Endodermal cell (in vitro differentiated cells): ENCODE measurements around the gene EPB41. TPM values are rescaled to one million over a fixed set of nuclear protein-coding genes. Genes with fewer than 3 reads are reported as not detected.
"Not testable (repeated sequence)": the region's sequence is repeated elsewhere in the genome, so short reads cannot be mapped to it uniquely, and the experiment has no call there.

ENCODE experiments used
- DNase-seq: peaks from one replicate; pipeline ENCODE4 v3.0.0-alpha.2; 2017
- H3K27ac ChIP-seq: 2 replicates; pipeline ENCODE4 v1.5.1; 2013; ENCODE audit warnings: mild to moderate bottlenecking, low read depth, low read length, moderate library complexity
- H3K27me3 ChIP-seq: 2 replicates; pipeline ENCODE4 v1.6.1; 2013; ENCODE audit warnings: mild to moderate bottlenecking, low read length, moderate library complexity; ENCODE audit not compliant: insufficient read depth, control insufficient read depth, poor library complexity, severe bottlenecking
- H3K36me3 ChIP-seq: 2 replicates; pipeline ENCODE4 v1.7.0; 2013; ENCODE audit warnings: mild to moderate bottlenecking, low read length, moderate library complexity; ENCODE audit not compliant: control insufficient read depth, insufficient read depth
- H3K4me1 ChIP-seq: one replicate; pipeline ENCODE4 v1.7.0; 2013; ENCODE audit warnings: low read length; ENCODE audit not compliant: control insufficient read depth, insufficient read depth
- H3K4me3 ChIP-seq: 2 replicates; pipeline ENCODE4 v1.5.1; 2013; ENCODE audit warnings: mild to moderate bottlenecking, low read length, moderate library complexity
- H3K9ac ChIP-seq: 2 replicates; pipeline ENCODE4 v1.6.1; 2013; ENCODE audit warnings: mild to moderate bottlenecking, low read length, moderate library complexity; ENCODE audit not compliant: poor library complexity, severe bottlenecking; ENCODE audit errors: extremely low read depth
- H3K9me3 ChIP-seq: 2 replicates; pipeline ENCODE4 v1.6.1; 2013; ENCODE audit warnings: mild to moderate bottlenecking, low read length, moderate library complexity; ENCODE audit not compliant: control insufficient read depth
- H3K27ac Mint-ChIP-seq: 2 replicates; pipeline ENCODE4 v1.8.0; 2020; ENCODE audit warnings: mixed read lengths
- H3K27me3 Mint-ChIP-seq: 2 replicates; pipeline ENCODE4 v1.8.0; 2021; ENCODE audit warnings: mild to moderate bottlenecking, mixed read lengths; ENCODE audit not compliant: insufficient read depth
- H3K36me3 Mint-ChIP-seq: 2 replicates; pipeline ENCODE4 v1.8.0; 2020; ENCODE audit warnings: low read depth, mixed read lengths
- H3K4me1 Mint-ChIP-seq: 2 replicates; pipeline ENCODE4 v1.8.0; 2020; ENCODE audit warnings: mixed read lengths
- H3K4me3 Mint-ChIP-seq: 2 replicates; pipeline ENCODE4 v1.8.0; 2020; ENCODE audit warnings: mild to moderate bottlenecking, moderate library complexity, mixed read lengths
- H3K9me3 Mint-ChIP-seq: 2 replicates; pipeline ENCODE4 v1.8.0; 2020; ENCODE audit warnings: mild to moderate bottlenecking, mixed read lengths
- CTCF ChIP-seq: fragments of 200-600 bp; sonication (generic); conservative IDR thresholded peaks from 2 replicates; pipeline ENCODE4 v1.5.0; 2021; ENCODE audit warnings: antibody characterized with exemption, mild to moderate bottlenecking
- WGBS, 2 experiments: methylation state at CpG; one replicate each; pipeline versions ENCODE4 v1.1.5 to v1.1.7; 2013; ENCODE audit warnings: missing lambda C conversion rate in 2 of 2, mixed read lengths in 1 of 2; ENCODE audit not compliant: insufficient coverage in 1 of 2, insufficient read length in 1 of 2; 5-methylcytosine and 5-hydroxymethylcytosine counted together
- total RNA-seq, 2 donors: library from RNA; stranded (reverse); fragmentation: NEBNext Ultra II Directional in 1 of 2; extraction: Animal tissue kit (Norgen Biotek cat#: 25700) in 1 of 2; gene quantifications; 2 replicates in 1 of 2; 3 replicates in 1 of 2; pipeline ENCODE4 v1.2.1, GENCODE V29; 2021

Gene EPB41
- total RNA-seq, 2 donors from 2014 or later: 60.3 to 91.0 TPM

- H3K27me3 Mint-ChIP-seq: no peaks in the 10 kb centered on the region
- H3K27ac ChIP-seq: no peak overlapping the region
- no peak overlapping the region for H3K27ac Mint-ChIP-seq
- 83 to 95% methylated on average over 2 to 3 of the region's 3 CpGs for WGBS, 2 experiments
- H3K4me1 ChIP-seq: no peaks in the 10 kb centered on the region
- peaks cover 8% of the 10 kb centered on the region for H3K4me1 Mint-ChIP-seq
- H3K9ac ChIP-seq: no peak overlapping the region
- no peak overlapping the region for H3K4me3 Mint-ChIP-seq
- no peak for TF ChIP-seq CTCF
- no peak for DNase-seq
- H3K9me3 ChIP-seq: no peaks in the 10 kb centered on the region
- H3K27me3 ChIP-seq: no peaks in the 10 kb centered on the region
- no peaks in the 10 kb centered on the region for H3K36me3 ChIP-seq
- no peaks in the 10 kb centered on the region for H3K36me3 Mint-ChIP-seq
- no peaks in the 10 kb centered on the region for H3K9me3 Mint-ChIP-seq
- no peak overlapping the region for H3K4me3 ChIP-seq
Measured at GRCh38 chr1:28867850-28868249, 46.5 kb upstream of the EPB41 start.

GRCh38 chr1:28869952-28870351 lies 44.4 kb upstream of the EPB41 start:
- Mint-ChIP-seq H3K4me1 (peaks cover 8% of the 10 kb centered on the region), H3K4me3 (no peak overlapping the region), H3K36me3 (no peaks in the 10 kb centered on the region), H3K27ac (no peak overlapping the region), H3K9me3 (no peaks in the 10 kb centered on the region), H3K27me3 (no peaks in the 10 kb centered on the region)
- no peaks in the 10 kb centered on the region for H3K36me3 ChIP-seq
- no peak for TF ChIP-seq CTCF
- H3K4me1 ChIP-seq: no peaks in the 10 kb centered on the region
- no peaks in the 10 kb centered on the region for H3K9me3 ChIP-seq
- H3K9ac ChIP-seq: no peak overlapping the region
- H3K27me3 ChIP-seq: no peaks in the 10 kb centered on the region
- WGBS, 2 experiments: 95 to 100% methylated on average over 5 of the region's 5 CpGs
- no peak overlapping the region for H3K4me3 ChIP-seq
- H3K27ac ChIP-seq: no peak overlapping the region
- no peak for DNase-seq

DNA sequence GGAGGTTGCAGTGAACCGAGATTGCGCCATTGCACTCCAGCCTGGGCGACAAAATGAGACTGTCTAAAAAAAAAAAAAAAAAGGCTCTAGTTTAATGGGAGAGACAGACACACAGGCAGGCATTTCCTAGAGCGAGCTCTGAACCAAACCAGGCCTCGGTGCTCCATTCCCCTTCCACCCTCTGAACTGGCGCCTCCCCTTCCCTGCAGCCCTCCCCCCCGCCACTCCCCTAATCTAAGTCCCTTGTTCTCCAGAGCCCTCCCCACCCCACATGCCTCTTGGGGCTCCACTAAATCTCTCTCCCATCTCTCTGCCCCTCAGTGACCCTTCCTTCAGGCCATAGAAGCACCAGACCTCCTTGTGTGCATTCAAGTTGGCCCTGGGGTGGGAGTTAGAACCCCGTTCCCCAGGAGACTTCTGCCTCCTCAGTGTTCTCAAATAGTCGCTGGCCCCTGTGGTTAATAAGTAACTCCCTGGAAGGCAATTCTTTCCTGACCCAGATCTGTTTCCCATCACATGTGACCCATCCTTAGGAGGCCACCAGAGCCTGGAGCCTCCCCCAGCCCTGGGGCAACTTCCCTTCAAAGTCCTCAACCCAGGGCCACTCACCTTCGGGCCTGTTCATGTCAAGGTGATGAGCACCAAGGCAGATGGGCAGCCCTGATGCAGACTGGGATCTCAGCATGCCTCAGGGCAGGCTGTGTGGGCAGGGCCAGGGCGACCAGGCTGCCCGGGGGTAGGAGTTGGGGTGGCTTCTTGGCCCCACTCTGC lies 42.6 kb upstream of the EPB41 start:
- Histone ChIP-seq H3K9me3 (no peaks in the 10 kb centered on the region), H3K4me3 (no peak overlapping the region), H3K27ac (no peak overlapping the region), H3K4me1 (no peaks in the 10 kb centered on the region), H3K36me3 (no peaks in the 10 kb centered on the region), H3K27me3 (no peaks in the 10 kb centered on the region), H3K9ac (no peak overlapping the region)
- DNase-seq: no peak
- peaks cover 8% of the 10 kb centered on the region for H3K4me1 Mint-ChIP-seq
- H3K4me3 Mint-ChIP-seq: no peak overlapping the region
- TF ChIP-seq CTCF: no peak
- 87 to 88% methylated on average over 6 to 12 of the region's 12 CpGs for WGBS, 2 experiments
- H3K9me3 Mint-ChIP-seq: no peaks in the 10 kb centered on the region
- no peaks in the 10 kb centered on the region for H3K36me3 Mint-ChIP-seq
- peak overlapping the region; percentile 41 for H3K27ac Mint-ChIP-seq
- peaks cover 2% of the 10 kb centered on the region for H3K27me3 Mint-ChIP-seq

- H3K9me3 Mint-ChIP-seq, DNase-seq, H3K27me3 ChIP-seq, H3K4me1 Mint-ChIP-seq, H3K27me3 Mint-ChIP-seq, H3K4me3 ChIP-seq, H3K9ac ChIP-seq, H3K27ac ChIP-seq, H3K36me3 ChIP-seq, H3K4me1 ChIP-seq, H3K27ac Mint-ChIP-seq, H3K9me3 ChIP-seq, H3K36me3 Mint-ChIP-seq, H3K4me3 Mint-ChIP-seq: not testable (repeated sequence)
- 93 to 100% methylated on average over 5 of the region's 5 CpGs for WGBS, 2 experiments
Measured at GRCh38 chr1:28875134-28875533, 39.2 kb upstream of the EPB41 start.
